CD8-positive, alpha-beta memory T cell (primary cell): ENCODE measurements around the gene PIEZO1. TPM values are rescaled to one million over a fixed set of nuclear protein-coding genes. Genes with fewer than 3 reads are reported as not detected.

ENCODE experiments used
- CTCF ChIA-PET: fragments of 350-600 bp; sonication (Branson Sonifier 250); formaldehyde crosslinking; loops from one replicate; lab custom pipeline; 2021; ENCODE audit warnings: antibody characterized with exemption; lab: Charles Lee
- POLR2A ChIA-PET: fragments of 350-600 bp; sonication (Branson Sonifier 250); formaldehyde crosslinking; loops from one replicate; lab custom pipeline; 2021; ENCODE audit warnings: antibody characterized with exemption; lab: Charles Lee
- DNase-seq, 5 donors: peaks; one replicate each; pipeline versions ENCODE4 v3.0.0 to v3.0.0-alpha.2; 2020 to 2022; ENCODE audit warnings: mixed read lengths in 1 of 5
- H3K27ac ChIP-seq: one replicate; pipeline ENCODE4 v1.7.0; 2013; ENCODE audit warnings: low read depth, mild to moderate bottlenecking, low read length, moderate library complexity
- H3K27me3 ChIP-seq: 2 replicates; pipeline ENCODE4 v1.7.0; 2013; ENCODE audit warnings: low read length, mild to moderate bottlenecking; ENCODE audit not compliant: insufficient read depth, poor library complexity, severe bottlenecking
- H3K36me3 ChIP-seq: 2 replicates; pipeline ENCODE4 v1.7.0; 2013; ENCODE audit warnings: mild to moderate bottlenecking, low read length, moderate library complexity; ENCODE audit not compliant: insufficient read depth
- H3K4me1 ChIP-seq: 2 replicates; pipeline ENCODE4 v1.7.0; 2013; ENCODE audit warnings: mild to moderate bottlenecking, low read length, moderate library complexity; ENCODE audit not compliant: insufficient read depth
- H3K4me3 ChIP-seq: 2 replicates; pipeline ENCODE4 v1.7.0; 2013; ENCODE audit warnings: mild to moderate bottlenecking, low read length
- H3K9me3 ChIP-seq: 2 replicates; pipeline ENCODE4 v1.7.0; 2013; ENCODE audit warnings: mild to moderate bottlenecking, low read length
- H3K27ac Mint-ChIP-seq, 8 donors: one replicate each; pipeline ENCODE4 v1.8.0; 2020 to 2021; ENCODE audit warnings: mixed read lengths in 8 of 8, mild to moderate bottlenecking in 6 of 8, inconsistent platforms in 3 of 8, moderate library complexity in 3 of 8
- H3K27me3 Mint-ChIP-seq, 2 donors: one replicate each; pipeline ENCODE4 v1.8.0; 2020 to 2021; ENCODE audit warnings: mixed read lengths in 2 of 2, mild to moderate bottlenecking in 1 of 2, moderate library complexity in 1 of 2
- H3K36me3 Mint-ChIP-seq, 3 donors: one replicate each; pipeline ENCODE4 v1.8.0; 2020 to 2021; ENCODE audit warnings: mixed read lengths in 3 of 3, inconsistent platforms in 1 of 3, mild to moderate bottlenecking in 1 of 3
- H3K4me1 Mint-ChIP-seq, 3 donors: one replicate each; pipeline ENCODE4 v1.8.0; 2020 to 2021; ENCODE audit warnings: mixed read lengths in 3 of 3, inconsistent platforms in 1 of 3, mild to moderate bottlenecking in 1 of 3
- H3K4me3 Mint-ChIP-seq, 7 donors: one replicate each; pipeline ENCODE4 v1.8.0; 2020 to 2021; ENCODE audit warnings: mixed read lengths in 7 of 7, mild to moderate bottlenecking in 6 of 7, moderate library complexity in 4 of 7, inconsistent platforms in 2 of 7
- H3K9me3 Mint-ChIP-seq, 5 donors: one replicate each; pipeline ENCODE4 v1.8.0; 2020 to 2022; ENCODE audit warnings: mixed read lengths in 5 of 5, mild to moderate bottlenecking in 3 of 5, moderate library complexity in 2 of 5, inconsistent platforms in 1 of 5
- polyA plus RNA-seq: library from polyadenylated mRNA; unstranded; fragments of 300-500 nt; fragmentation: Illumina TruSeq; gene quantifications from one replicate; pipeline ENCODE4 v1.2.3, GENCODE V29; 2021
- total RNA-seq, 2 experiments: library from RNA; stranded (reverse); gene quantifications; one replicate each; pipeline ENCODE4 v1.2.3, GENCODE V29; 2021

Gene PIEZO1
- total and polyA plus RNA-seq, 3 experiments from 2014 or later, result 58.4 to 230 (median 215) TPM

- CTCF ChIA-PET, result interaction anchor here (0.9 to 4.3 kb wide), 2 partner anchors 12 to 32 kb away, joined by 3 to 33 read pairs; no protein-coding TSS in a partner anchor
- DNase-seq, result no peak
- POLR2A ChIA-PET, result interaction anchor here (1.3 kb wide), 1 partner anchor 45 kb away, joined by 4 read pairs; no protein-coding TSS in a partner anchor
- Mint-ChIP-seq H3K4me1 (peaks cover 20 to 31% (median 20%) of the 10 kb centered on the region in 3 donors), H3K36me3 (peaks cover 0 to 14% (median 0%) of the 10 kb centered on the region in 3 donors), H3K27ac (peak overlapping the region in 3 of 8 donors; percentile 47 to 75 (median 64)), H3K9me3 (no peaks in the 10 kb centered on the region), H3K4me3 (peak overlapping the region in 1 of 7 donors; percentile 9), H3K27me3 (no peaks in the 10 kb centered on the region)
- no peak overlapping the region for H3K27ac ChIP-seq
- no peaks in the 10 kb centered on the region for H3K36me3 ChIP-seq
- H3K9me3 ChIP-seq, result no peaks in the 10 kb centered on the region
- H3K4me1 ChIP-seq, result peaks cover 28% of the 10 kb centered on the region
- H3K27me3 ChIP-seq, result no peaks in the 10 kb centered on the region
- H3K4me3 ChIP-seq, result no peak overlapping the region
These were observed 36.7 kb downstream of the PIEZO1 start for GRCh38 chr16:88748364-88748763.

- Mint-ChIP-seq H3K4me3 (no peak overlapping the region), H3K27ac (peak overlapping the region in 5 of 8 donors; percentile 47 to 91 (median 60)), H3K4me1 (peaks cover 20 to 32% (median 20%) of the 10 kb centered on the region in 3 donors), H3K27me3 (no peaks in the 10 kb centered on the region), H3K9me3 (no peaks in the 10 kb centered on the region), H3K36me3 (peaks cover 0 to 14% (median 0%) of the 10 kb centered on the region in 3 donors)
- Histone ChIP-seq H3K9me3 (no peaks in the 10 kb centered on the region), H3K36me3 (no peaks in the 10 kb centered on the region), H3K27me3 (no peaks in the 10 kb centered on the region), H3K4me1 (peaks cover 30% of the 10 kb centered on the region), H3K27ac (no peak overlapping the region), H3K4me3 (no peak overlapping the region)
- DNase-seq, result no peak
- POLR2A ChIA-PET, result interaction anchor here (1.3 to 3.3 kb wide), 2 partner anchors 34 to 46 kb away, joined by 4 to 13 read pairs; no protein-coding TSS in a partner anchor
- CTCF ChIA-PET, result interaction anchor here (1.1 to 4.3 kb wide), 3 partner anchors 12 to 110 kb away, joined by 4 to 33 read pairs (median 14); partner anchors contain the start of genes GALNS and TRAPPC2L
These were observed 37.3 kb downstream of the PIEZO1 start for GRCh38 chr16:88747588-88748301.

- DNase-seq, result no peak
- Histone ChIP-seq H3K36me3 (no peaks in the 10 kb centered on the region), H3K4me1 (peaks cover 30% of the 10 kb centered on the region), H3K27me3 (no peaks in the 10 kb centered on the region), H3K27ac (no peak overlapping the region), H3K9me3 (no peaks in the 10 kb centered on the region), H3K4me3 (no peak overlapping the region)
- Mint-ChIP-seq H3K9me3 (no peaks in the 10 kb centered on the region), H3K36me3 (peaks cover 0 to 10% (median 0%) of the 10 kb centered on the region in 3 donors), H3K4me3 (peak overlapping the region in 2 of 7 donors; percentile 63 to 78), H3K4me1 (peaks cover 20 to 32% (median 20%) of the 10 kb centered on the region in 3 donors), H3K27me3 (no peaks in the 10 kb centered on the region), H3K27ac (peak overlapping the region in 7 of 8 donors; percentile 54 to 93 (median 88))
- ChIA-PET POLR2A (interaction anchor here (1.4 to 3.3 kb wide), 2 partner anchors 36 to 111 kb away, joined by 4 to 13 read pairs; partner anchors contain the start of gene TRAPPC2L), CTCF (interaction anchor here (1.3 to 4.3 kb wide), 3 partner anchors 10 to 111 kb away, joined by 4 to 33 read pairs (median 14); partner anchors contain the start of genes GALNS and TRAPPC2L)
These were observed 38.5 kb downstream of the PIEZO1 start for GRCh38 chr16:88746506-88746905.

GRCh38 chr16:88744577-88745521 lies 40.2 kb downstream of the PIEZO1 start:
- H3K27me3 Mint-ChIP-seq, result no peaks in the 10 kb centered on the region
- peak overlapping the region in 3 of 7 donors; percentile 62 to 81 (median 63) for H3K4me3 Mint-ChIP-seq
- no peaks in the 10 kb centered on the region for H3K36me3 ChIP-seq
- H3K27ac Mint-ChIP-seq, result peak overlapping the region in 5 of 8 donors; percentile 7 to 95 (median 80)
- H3K4me1 ChIP-seq, result peaks cover 30% of the 10 kb centered on the region
- DNase-seq, result no peak
- H3K36me3 Mint-ChIP-seq, result peaks cover 0 to 16% (median 0%) of the 10 kb centered on the region in 3 donors
- H3K4me3 ChIP-seq, result no peak overlapping the region
- H3K9me3 Mint-ChIP-seq, result no peaks in the 10 kb centered on the region
- peaks cover 20 to 32% (median 20%) of the 10 kb centered on the region in 3 donors for H3K4me1 Mint-ChIP-seq
- H3K27ac ChIP-seq, result no peak overlapping the region
- ChIA-PET POLR2A (interaction anchor here (0.5 to 3.3 kb wide), 3 partner anchors 37 to 113 kb away, joined by 4 to 13 read pairs (median 7); partner anchors contain the start of gene TRAPPC2L), CTCF (interaction anchor here (1.0 to 4.3 kb wide), 4 partner anchors 9 to 473 kb away, joined by 3 to 33 read pairs (median 9); partner anchors contain the start of genes GALNS, TRAPPC2L and ZNF778)
- H3K27me3 ChIP-seq, result no peaks in the 10 kb centered on the region
- no peaks in the 10 kb centered on the region for H3K9me3 ChIP-seq

GRCh38 chr16:88743693-88744576 lies 41.1 kb downstream of the PIEZO1 start:
- no peaks in the 10 kb centered on the region for H3K27me3 Mint-ChIP-seq
- H3K27me3 ChIP-seq, result no peaks in the 10 kb centered on the region
- peaks cover 0 to 20% (median 0%) of the 10 kb centered on the region in 3 donors for H3K36me3 Mint-ChIP-seq
- peaks cover 30% of the 10 kb centered on the region for H3K4me1 ChIP-seq
- peak overlapping the region in 3 of 7 donors; percentile 14 to 39 (median 38) for H3K4me3 Mint-ChIP-seq
- POLR2A ChIA-PET, result no interaction called here
- peak overlapping the region in 3 of 8 donors; percentile 22 to 69 (median 23) for H3K27ac Mint-ChIP-seq
- H3K27ac ChIP-seq, result no peak overlapping the region
- DNase-seq, result peak; percentile 59 to 83 (median 70)
- no peaks in the 10 kb centered on the region for H3K9me3 Mint-ChIP-seq
- no peaks in the 10 kb centered on the region for H3K9me3 ChIP-seq
- H3K4me1 Mint-ChIP-seq, result peaks cover 20 to 32% (median 20%) of the 10 kb centered on the region in 3 donors
- H3K36me3 ChIP-seq, result no peaks in the 10 kb centered on the region
- no peak overlapping the region for H3K4me3 ChIP-seq
- CTCF ChIA-PET, result interaction anchor here (1.0 to 3.4 kb wide), 11 partner anchors 10 to 114 kb away, joined by 3 to 14 read pairs (median 5); partner anchors contain the start of genes APRT, GALNS and TRAPPC2L

GRCh38 chr16:88742896-88743605 lies 42.0 kb downstream of the PIEZO1 start:
- ChIA-PET CTCF (interaction anchor here (1.0 to 1.4 kb wide), 11 partner anchors 11 to 115 kb away, joined by 3 to 7 read pairs (median 4); partner anchors contain the start of gene APRT), POLR2A (no interaction called here)
- H3K36me3 ChIP-seq, result no peaks in the 10 kb centered on the region
- H3K27ac ChIP-seq, result no peak overlapping the region
- H3K9me3 ChIP-seq, result no peaks in the 10 kb centered on the region
- peaks cover 20 to 36% (median 20%) of the 10 kb centered on the region in 3 donors for H3K4me1 Mint-ChIP-seq
- H3K27me3 ChIP-seq, result no peaks in the 10 kb centered on the region
- H3K36me3 Mint-ChIP-seq, result peaks cover 0 to 21% (median 0%) of the 10 kb centered on the region in 3 donors
- H3K27me3 Mint-ChIP-seq, result no peaks in the 10 kb centered on the region
- peaks cover 30% of the 10 kb centered on the region for H3K4me1 ChIP-seq
- no peaks in the 10 kb centered on the region for H3K9me3 Mint-ChIP-seq
- no peak overlapping the region for H3K4me3 ChIP-seq
- no peak overlapping the region for H3K4me3 Mint-ChIP-seq
- peak overlapping the region in 1 of 8 donors; percentile 65 for H3K27ac Mint-ChIP-seq
- no peak for DNase-seq
